Cardiac fibroblast (primary cell): ENCODE measurements around the gene CDK14.

Experiments
- DNase-seq, 2 donors: peaks; one replicate each; pipeline versions ENCODE4 v3.0.0 to v3.0.0-alpha.2; 2010; ENCODE audit warnings: low read depth in 2 of 2
- H3K4me3 ChIP-seq, 2 donors: replicated peaks in 1 of 2; 1 replicate in 1 of 2; 2 replicates in 1 of 2; pipeline ENCODE4 v1.5.1; 2011; ENCODE audit warnings: low read depth in 2 of 2, low read length in 2 of 2, mild to moderate bottlenecking in 2 of 2, moderate library complexity in 1 of 2
- CTCF ChIP-seq: IDR thresholded peaks from one replicate; pipeline ENCODE4 v1.5.1; 2011; ENCODE audit warnings: low read depth, mild to moderate bottlenecking, low read length, inconsistent platforms

Gene CDK14

GRCh38 chr7:90830308-90830707 is 234.2 kb downstream of the CDK14 start:
- no peak overlapping the region for H3K4me3 ChIP-seq
- DNase-seq, result no peak
- TF ChIP-seq CTCF, result no peak

- DNase-seq, result no peak
- no peak overlapping the region for H3K4me3 ChIP-seq
- no peak for TF ChIP-seq CTCF
Observed at GRCh38 chr7:90832726-90833125, 236.6 kb downstream of the CDK14 start.

GRCh38 chr7:90833443-90833842 is 237.3 kb downstream of the CDK14 start:
- no peak overlapping the region for H3K4me3 ChIP-seq
- no peak for TF ChIP-seq CTCF
- DNase-seq, result no peak

GRCh38 chr7:90834771-90835170 is 238.7 kb downstream of the CDK14 start:
- DNase-seq, result no peak
- no peak overlapping the region for H3K4me3 ChIP-seq
- no peak for TF ChIP-seq CTCF

GRCh38 chr7:90835861-90836260 is 239.7 kb downstream of the CDK14 start:
- no peak for DNase-seq
- H3K4me3 ChIP-seq, result no peak overlapping the region
- TF ChIP-seq CTCF, result no peak

- no peak for TF ChIP-seq CTCF
- DNase-seq, result no peak
- H3K4me3 ChIP-seq, result no peak overlapping the region
Observed at GRCh38 chr7:90836937-90837336, 240.8 kb downstream of the CDK14 start.

- TF ChIP-seq CTCF, result no peak
- DNase-seq, result no peak
- no peak overlapping the region for H3K4me3 ChIP-seq
Observed at GRCh38 chr7:90838799-90839198, 242.7 kb downstream of the CDK14 start.
